Subcutaneous adipose tissue (tissue), 4 donors: Measurements from ENCODE around the gene GLMN. TPM values are rescaled to one million over a fixed set of nuclear protein-coding genes. Genes with fewer than 3 reads are reported as not detected.

Experiments used
- CTCF ChIP-seq: fragments of 450-650 bp; IDR thresholded peaks from one replicate; pipeline ENCODE4 v1.5.1; 2016; ENCODE audit warnings: low read depth, mild to moderate bottlenecking, control low read depth, antibody characterized with exemption, moderate library complexity
- total RNA-seq, 4 donors: library from RNA; depleted of rRNA; stranded (reverse); fragments of >200 nt; gene quantifications; one replicate each; pipeline ENCODE4 v1.1.0, GENCODE V29; 2016

The GLMN gene
- total RNA-seq, 4 donors from 2014 or later = 6.4 to 8.6 (median 7.0) TPM

GRCh38 chr1:92298213-92298572 lies 594 bp downstream of the GLMN start:
- TF ChIP-seq CTCF = no peak

DNA sequence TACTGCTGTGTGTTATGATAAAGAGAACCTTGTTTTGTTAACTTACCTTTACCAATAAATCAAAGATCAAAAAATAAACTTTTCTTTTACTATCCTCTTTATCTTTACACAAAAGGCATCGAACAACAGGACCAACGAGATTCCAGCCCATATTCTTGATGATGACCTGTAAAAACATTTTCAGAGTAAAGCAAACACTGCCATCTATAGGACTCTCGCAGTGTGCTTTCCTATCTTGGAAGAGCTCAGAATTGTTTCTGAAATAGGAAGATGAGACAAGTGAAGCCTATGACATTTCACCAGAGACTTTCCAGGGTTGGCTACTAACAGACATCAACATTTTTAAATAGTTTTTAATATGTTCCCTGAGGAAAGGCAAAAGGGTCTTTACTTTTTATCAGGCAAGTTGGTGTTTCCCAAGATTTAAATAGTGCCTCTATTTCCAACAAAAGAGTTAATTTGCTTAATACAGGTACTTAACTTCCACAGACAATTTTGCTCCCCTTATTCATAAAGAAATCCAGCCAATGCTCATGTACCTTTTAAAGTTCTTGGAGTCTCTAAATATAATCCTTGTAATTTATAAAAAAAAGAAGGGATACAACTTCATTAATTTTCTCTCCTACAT lies 7.3 kb downstream of the GLMN start:
- no peak for TF ChIP-seq CTCF

- TF ChIP-seq CTCF = no peak
Observed at GRCh38 chr1:92277105-92277723, 21.6 kb downstream of the GLMN start.

- no peak for TF ChIP-seq CTCF
Observed at GRCh38 chr1:92276082-92276481, 22.7 kb downstream of the GLMN start.

DNA sequence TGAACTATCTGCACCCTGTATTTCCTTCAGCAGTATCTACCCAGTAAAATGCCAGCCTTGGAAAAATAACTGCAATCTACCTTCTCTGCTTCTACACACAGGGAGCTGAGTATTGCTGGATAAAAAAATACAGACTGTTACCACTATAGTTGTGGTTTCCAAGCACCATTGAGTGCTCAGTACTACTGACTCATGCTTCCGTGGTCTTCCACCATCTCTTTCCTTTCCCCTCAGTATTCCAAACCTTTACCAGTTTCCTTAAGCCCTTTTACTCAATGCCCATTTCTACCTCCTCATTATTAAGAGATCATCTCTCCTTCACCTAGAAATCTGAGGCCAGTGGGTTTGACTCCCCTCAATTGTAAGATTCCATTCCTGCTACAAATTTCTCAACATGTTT lies 23.8 kb downstream of the GLMN start:
- TF ChIP-seq CTCF = no peak

DNA sequence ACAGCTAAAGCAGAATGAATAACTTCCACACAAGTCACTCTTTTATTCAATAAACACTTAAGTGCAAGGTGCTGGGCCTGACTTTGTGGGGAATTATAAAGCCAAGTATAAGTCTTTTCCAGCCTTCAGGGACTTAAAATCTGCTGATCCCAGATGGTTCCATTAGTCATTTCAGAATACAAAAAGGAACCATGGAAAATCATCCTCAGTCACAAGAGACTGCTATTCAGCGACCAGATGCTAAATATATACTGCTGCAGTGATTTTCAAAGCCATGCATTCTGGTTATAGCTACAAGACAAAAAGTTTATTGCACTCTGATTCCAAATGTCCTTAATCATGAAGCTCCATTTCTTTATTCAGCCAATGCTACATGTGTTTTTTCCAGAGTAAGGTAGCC lies 25.7 kb downstream of the GLMN start:
- TF ChIP-seq CTCF = no peak

GRCh38 chr1:92262516-92262915 lies 36.3 kb downstream of the GLMN start:
- no peak for TF ChIP-seq CTCF
